Gastrocnemius medialis (tissue), 4 donors: ENCODE data around the gene SLC7A14. TPM values are rescaled to one million over a fixed set of nuclear protein-coding genes. Genes with fewer than 3 reads are reported as not detected.

ENCODE experiments used
- ATAC-seq, 2 donors: fragments of 150-250 bp; one replicate each; pipeline ENCODE4 v1.9.1; 2016
- DNase-seq, 2 donors: peaks; one replicate each; pipeline ENCODE4 v3.0.0-alpha.2; 2019
- H3K27ac ChIP-seq, 4 donors: fragments of 200-600 bp; sonication (generic); 1 replicate in 1 of 4; 2 replicates in 3 of 4; pipeline ENCODE4 v1.5.1; 2016 to 2018; ENCODE audit warnings: mild to moderate bottlenecking in 2 of 4, moderate library complexity in 1 of 4
- H3K27me3 ChIP-seq, 3 donors: fragments of 200-600 bp; sonication (generic) in 2 of 3; 1 replicate in 1 of 3; 2 replicates in 2 of 3; pipeline versions ENCODE4 v1.5.1 to v1.6.0; 2016 to 2019; ENCODE audit warnings: mild to moderate bottlenecking in 1 of 3, moderate library complexity in 1 of 3
- H3K36me3 ChIP-seq, 2 donors: fragments of 200-600 bp; sonication (generic) in 1 of 2; one replicate each; pipeline ENCODE4 v1.5.1; 2017 to 2018
- H3K4me1 ChIP-seq, 2 donors: fragments of 200-600 bp; sonication (generic) in 1 of 2; one replicate each; pipeline ENCODE4 v1.5.1; 2016 to 2017; ENCODE audit warnings: mild to moderate bottlenecking in 2 of 2
- H3K4me3 ChIP-seq, 4 donors: fragments of 200-600 bp; sonication (generic) in 3 of 4; 1 replicate in 1 of 4; 2 replicates in 3 of 4; pipeline ENCODE4 v1.5.1; 2016 to 2019; ENCODE audit warnings: mild to moderate bottlenecking in 2 of 4
- H3K9me3 ChIP-seq, 3 donors: fragments of 200-600 bp; sonication (generic) in 2 of 3; 1 replicate in 1 of 3; 2 replicates in 2 of 3; pipeline ENCODE4 v1.5.1; 2016 to 2019
- POLR2A ChIP-seq, 2 donors: fragments of 450-650 bp; IDR thresholded peaks; one replicate each; pipeline ENCODE4 v1.6.1; 2017; ENCODE audit warnings: antibody characterized with exemption in 2 of 2, mild to moderate bottlenecking in 2 of 2, moderate library complexity in 2 of 2
- in situ Hi-C, 4 donors: fragments of 200-750 bp; cut with MboI; loops; one replicate each; pipeline versions ENCODE4 v1.15.0 to v1.8.0; 2017; ENCODE audit warnings: low sequenced_read_pairs in 4 of 4
- intact Hi-C: fragments of 100-400 bp; cut with DNase I; formaldehyde crosslinking; loops from one replicate; pipeline ENCODE4 v1.15.1; 2023; ENCODE audit warnings: low total_unique reads
- total RNA-seq, 4 donors: library from RNA; depleted of rRNA; stranded (reverse); fragments of >200 nt; gene quantifications; one replicate each; pipeline versions ENCODE4 v1.1.0 to v1.2.3, GENCODE V29; 2016
- TF ChIP-seq, protein P1 (sequence below), 5 experiments: fragments of 450-650 bp in 3 of 5; fragments of 200-600 bp in 2 of 5; sonication (generic) in 2 of 5; IDR thresholded peaks in 4 of 5; conservative IDR thresholded peaks in 1 of 5; 1 replicate in 4 of 5; 2 replicates in 1 of 5; pipeline ENCODE4 v1.5.1; 2016 to 2019; ENCODE audit warnings: antibody characterized with exemption in 5 of 5, mild to moderate bottlenecking in 3 of 5, moderate library complexity in 3 of 5

The SLC7A14 gene
- under 1 TPM in 1 of 4 donors, not detected in 3; 0.02 TPM for total RNA-seq

DNA sequence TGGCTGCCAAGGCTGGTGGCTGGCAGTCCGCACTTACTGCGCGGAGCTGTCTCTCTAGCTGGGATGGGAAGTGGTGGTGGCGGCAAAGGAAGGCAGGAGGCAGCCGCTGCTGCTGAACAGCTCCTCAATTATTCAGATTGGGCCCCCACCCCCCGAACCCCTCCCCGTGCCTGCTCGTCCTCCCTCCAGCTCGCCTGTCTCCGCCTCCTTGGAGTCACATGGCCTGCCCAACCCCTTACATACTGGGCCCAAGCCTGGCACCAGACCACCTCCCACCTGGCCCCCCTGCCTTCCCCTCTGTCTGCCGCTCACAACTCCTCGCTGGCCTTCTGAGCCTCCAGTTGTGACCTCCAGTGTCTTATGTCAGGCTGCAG lies at the start of gene SLC7A14:
Gene SLC7A14 (minus strand): TSS at position 139 of the 374 bp plus-strand sequence. CDS start 59,139 bp downstream, outside the sequence.
- Histone ChIP-seq H3K4me3 (peak within 1 kb of the TSS in 1 of 4 donors; percentile 7), H3K27me3 (peaks cover 28 to 41% (median 37%) of the 10 kb centered on the region in 3 donors), H3K4me1 (no peaks in the 10 kb centered on the region), H3K36me3 (no peaks in the 10 kb centered on the region), H3K9me3 (no peaks in the 10 kb centered on the region), H3K27ac (no peak within 1 kb of the TSS)
- ATAC-seq = no peak
- in situ Hi-C loops (no loop called here), intact Hi-C loops (no loop called here)
- DNase-seq = no peak
- TF ChIP-seq POLR2A (IDR thresholded peaks at IDR 0.05) = no peak
- TF ChIP-seq, protein P1, sequence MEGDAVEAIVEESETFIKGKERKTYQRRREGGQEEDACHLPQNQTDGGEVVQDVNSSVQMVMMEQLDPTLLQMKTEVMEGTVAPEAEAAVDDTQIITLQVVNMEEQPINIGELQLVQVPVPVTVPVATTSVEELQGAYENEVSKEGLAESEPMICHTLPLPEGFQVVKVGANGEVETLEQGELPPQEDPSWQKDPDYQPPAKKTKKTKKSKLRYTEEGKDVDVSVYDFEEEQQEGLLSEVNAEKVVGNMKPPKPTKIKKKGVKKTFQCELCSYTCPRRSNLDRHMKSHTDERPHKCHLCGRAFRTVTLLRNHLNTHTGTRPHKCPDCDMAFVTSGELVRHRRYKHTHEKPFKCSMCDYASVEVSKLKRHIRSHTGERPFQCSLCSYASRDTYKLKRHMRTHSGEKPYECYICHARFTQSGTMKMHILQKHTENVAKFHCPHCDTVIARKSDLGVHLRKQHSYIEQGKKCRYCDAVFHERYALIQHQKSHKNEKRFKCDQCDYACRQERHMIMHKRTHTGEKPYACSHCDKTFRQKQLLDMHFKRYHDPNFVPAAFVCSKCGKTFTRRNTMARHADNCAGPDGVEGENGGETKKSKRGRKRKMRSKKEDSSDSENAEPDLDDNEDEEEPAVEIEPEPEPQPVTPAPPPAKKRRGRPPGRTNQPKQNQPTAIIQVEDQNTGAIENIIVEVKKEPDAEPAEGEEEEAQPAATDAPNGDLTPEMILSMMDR (IDR thresholded peaks at IDR 0.05 in 4 of 5, conservative IDR thresholded peaks at IDR 0.05 in 1 of 5) = no peak

- in situ Hi-C loops (no loop called here), intact Hi-C loops (no loop called here)
- Histone ChIP-seq H3K27me3 (no peaks in the 10 kb centered on the region), H3K9me3 (no peaks in the 10 kb centered on the region), H3K36me3 (no peaks in the 10 kb centered on the region), H3K4me3 (no peak overlapping the region), H3K27ac (no peak overlapping the region), H3K4me1 (no peaks in the 10 kb centered on the region)
- DNase-seq (no peak), ATAC-seq (no peak)
- TF ChIP-seq, protein P1 (IDR thresholded peaks at IDR 0.05 in 4 of 5, conservative IDR thresholded peaks at IDR 0.05 in 1 of 5) = no peak
- TF ChIP-seq POLR2A (IDR thresholded peaks at IDR 0.05) = no peak
These were observed 49.5 kb upstream of the SLC7A14 start for GRCh38 chr3:170635385-170635735.

DNA sequence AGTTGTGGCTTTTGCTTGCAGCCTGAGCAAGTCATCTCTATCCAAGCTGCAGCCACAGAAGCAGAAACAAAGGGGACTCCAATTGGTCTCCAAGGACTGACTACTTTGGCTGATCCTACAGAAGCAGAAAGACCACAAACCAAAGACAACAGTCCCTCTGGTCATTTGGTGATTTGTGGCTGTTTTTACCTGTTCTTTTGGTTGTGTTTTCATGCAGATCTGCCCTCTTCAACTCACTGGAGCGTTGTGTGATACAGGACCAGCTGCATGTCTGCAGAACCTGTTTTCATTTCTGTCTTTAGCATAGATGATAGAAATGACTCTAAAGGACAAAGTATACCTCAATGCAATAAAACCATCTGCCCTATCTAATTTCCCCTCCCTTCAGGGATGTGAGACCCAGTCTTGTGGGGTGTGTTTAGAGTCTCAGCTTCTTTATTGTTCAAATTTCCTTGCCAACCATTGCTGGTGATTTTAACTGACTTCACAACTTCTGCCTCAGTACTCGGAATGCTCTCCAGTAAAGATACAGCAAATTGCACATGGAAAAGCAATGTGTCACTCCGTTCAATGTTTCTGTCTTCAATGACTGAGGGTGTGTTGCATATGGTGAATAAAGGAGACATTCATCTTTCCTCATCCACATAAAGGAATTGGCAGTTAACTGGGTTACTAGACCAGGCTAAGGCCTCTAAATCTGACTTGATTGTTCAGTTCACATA lies 48.9 kb upstream of the SLC7A14 start:
- no peak for TF ChIP-seq POLR2A (IDR thresholded peaks at IDR 0.05)
- TF ChIP-seq, protein P1 (IDR thresholded peaks at IDR 0.05 in 4 of 5, conservative IDR thresholded peaks at IDR 0.05 in 1 of 5) = no peak
- H3K27me3 ChIP-seq = no peaks in the 10 kb centered on the region
- intact Hi-C loops (no loop called here), in situ Hi-C loops (no loop called here)
- no peaks in the 10 kb centered on the region for H3K9me3 ChIP-seq
- H3K27ac ChIP-seq = no peak overlapping the region
- H3K4me3 ChIP-seq = no peak overlapping the region
- H3K36me3 ChIP-seq = no peaks in the 10 kb centered on the region
- ATAC-seq (no peak), DNase-seq (no peak)
- H3K4me1 ChIP-seq = no peaks in the 10 kb centered on the region

DNA sequence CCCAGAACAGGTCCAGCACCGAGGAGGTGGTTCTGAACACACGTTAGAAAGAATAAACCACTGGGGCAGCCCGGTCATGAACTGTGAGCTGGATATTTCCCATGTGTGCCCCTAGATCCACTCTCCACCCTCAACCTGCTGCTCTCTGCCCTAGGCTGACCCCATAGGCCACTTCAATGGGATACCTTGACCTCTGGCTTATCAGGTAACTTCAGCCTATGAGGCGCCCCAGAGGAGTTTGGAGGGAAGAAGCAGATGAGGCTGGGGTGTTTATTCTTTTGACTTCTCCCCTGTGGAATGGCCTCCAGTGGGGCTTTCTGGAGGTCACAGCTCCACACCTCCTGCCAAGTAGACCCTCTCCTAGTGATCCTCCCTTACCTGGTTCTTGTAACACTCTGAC lies 47.7 kb upstream of the SLC7A14 start:
- no peaks in the 10 kb centered on the region for H3K27me3 ChIP-seq
- DNase-seq (no peak), ATAC-seq (no peak)
- no peaks in the 10 kb centered on the region for H3K36me3 ChIP-seq
- H3K4me3 ChIP-seq = no peak overlapping the region
- intact Hi-C loops (no loop called here), in situ Hi-C loops (no loop called here)
- TF ChIP-seq, protein P1 (IDR thresholded peaks at IDR 0.05 in 4 of 5, conservative IDR thresholded peaks at IDR 0.05 in 1 of 5) = no peak
- TF ChIP-seq POLR2A (IDR thresholded peaks at IDR 0.05) = no peak
- no peaks in the 10 kb centered on the region for H3K4me1 ChIP-seq
- no peaks in the 10 kb centered on the region for H3K9me3 ChIP-seq
- no peak overlapping the region for H3K27ac ChIP-seq

- H3K4me3 ChIP-seq = no peak overlapping the region
- DNase-seq (no peak), ATAC-seq (no peak)
- H3K27me3 ChIP-seq = no peaks in the 10 kb centered on the region
- no peaks in the 10 kb centered on the region for H3K9me3 ChIP-seq
- no peaks in the 10 kb centered on the region for H3K36me3 ChIP-seq
- intact Hi-C loops (no loop called here), in situ Hi-C loops (no loop called here)
- H3K27ac ChIP-seq = no peak overlapping the region
- TF ChIP-seq POLR2A (IDR thresholded peaks at IDR 0.05) = no peak
- TF ChIP-seq, protein P1 (IDR thresholded peaks at IDR 0.05 in 4 of 5, conservative IDR thresholded peaks at IDR 0.05 in 1 of 5) = no peak
- H3K4me1 ChIP-seq = no peaks in the 10 kb centered on the region
These were observed 46.9 kb upstream of the SLC7A14 start for GRCh38 chr3:170632780-170633179.
